HG02870 (cell line): ENCODE results near the gene AMELX.

ENCODE experiments used
- ATAC-seq: cut with Tn5 transposase; IDR thresholded peaks from one replicate; pipeline ENCODE4 v1.9.1; 2021; ENCODE audit warnings: mild to moderate bottlenecking, moderate library complexity; ENCODE audit not compliant: unreplicated experiment

The AMELX gene

GRCh38 chrX:11305641-11306040 is 12.4 kb downstream of the AMELX start:
- ATAC-seq: no peak

DNA sequence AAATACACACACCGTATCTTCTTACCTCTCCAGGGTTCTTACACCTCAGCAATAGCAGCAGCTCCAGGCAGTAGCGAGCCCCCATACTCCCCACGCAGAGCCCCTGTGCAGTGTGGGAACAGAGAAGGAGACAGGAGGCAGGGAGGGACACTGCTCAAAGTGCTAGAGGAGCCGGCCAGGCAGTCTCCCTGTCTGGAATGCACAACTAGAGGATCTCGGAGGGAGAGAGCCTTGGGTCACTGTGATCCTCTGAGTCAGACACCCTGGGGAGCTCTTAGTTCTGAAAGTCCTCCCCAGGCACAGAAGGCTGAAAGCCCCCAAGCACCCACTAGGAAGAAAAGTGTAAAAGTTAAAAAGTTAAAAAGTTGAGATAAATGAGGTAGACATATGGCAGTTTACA is 16.0 kb downstream of the AMELX start:
- ATAC-seq: no peak

DNA sequence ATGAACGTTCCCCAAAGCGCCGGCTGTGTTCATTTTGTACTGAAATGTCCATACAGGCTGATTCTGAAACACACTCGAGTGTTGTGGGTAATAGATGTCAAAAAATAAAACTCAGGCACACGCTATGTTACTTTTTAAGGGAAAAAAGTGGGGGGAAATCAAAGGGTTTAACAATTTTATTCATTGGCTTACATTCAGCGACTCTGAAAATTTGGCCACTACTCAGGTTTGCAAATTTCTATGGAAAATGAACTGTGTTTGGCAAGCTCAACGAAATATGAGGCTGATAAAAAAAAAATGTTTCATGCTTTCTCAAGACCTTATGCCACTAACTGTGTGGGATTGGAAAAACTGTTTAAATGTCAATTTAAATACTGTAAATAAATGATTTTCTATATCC is 18.5 kb downstream of the AMELX start:
- no peak for ATAC-seq

GRCh38 chrX:11319806-11320520 is 26.8 kb downstream of the AMELX start:
- peak; percentile 55 for ATAC-seq

GRCh38 chrX:11321986-11322385 is 28.8 kb downstream of the AMELX start:
- no peak for ATAC-seq

- no peak for ATAC-seq
Measured at GRCh38 chrX:11328134-11328533, 34.9 kb downstream of the AMELX start.

DNA sequence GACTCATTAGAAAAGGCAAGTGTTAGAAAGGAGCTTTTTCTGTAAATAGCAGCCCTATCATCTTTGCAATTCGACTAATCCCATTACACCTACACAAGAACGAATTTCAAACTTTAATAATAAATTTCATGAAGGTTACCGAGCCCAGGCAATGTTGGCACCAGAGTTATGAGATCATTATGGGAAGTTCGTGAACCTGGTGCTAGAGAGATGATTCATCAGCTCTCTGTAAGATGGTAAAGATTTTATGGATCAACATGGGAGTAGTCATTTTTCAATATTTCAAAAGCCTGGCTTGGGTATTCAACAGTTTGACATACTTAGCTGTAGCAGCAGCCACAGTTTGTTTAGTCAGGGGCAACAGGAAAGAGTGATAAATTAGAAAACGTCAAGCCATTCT is 35.8 kb downstream of the AMELX start:
- ATAC-seq: no peak

DNA sequence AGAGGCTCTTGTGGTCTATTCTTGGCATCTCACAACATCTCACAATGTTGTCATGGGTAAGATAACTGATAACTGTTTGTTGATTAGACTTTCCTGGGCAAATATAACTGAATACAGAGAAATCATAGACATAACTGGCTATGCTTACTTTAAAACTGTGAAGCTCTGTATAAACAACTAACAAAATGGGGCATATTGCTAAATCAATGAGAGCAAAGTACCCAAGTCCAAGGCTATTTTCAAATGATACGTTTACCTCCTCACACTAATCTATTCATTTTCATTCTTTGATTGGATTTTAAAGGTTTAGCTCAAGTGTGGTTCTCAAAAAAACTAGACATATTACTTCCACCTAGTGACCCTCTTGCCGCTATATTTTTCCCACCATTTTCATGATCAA is 38.6 kb downstream of the AMELX start:
- no peak for ATAC-seq

- no peak for ATAC-seq
Measured at GRCh38 chrX:11334165-11334564, 41.0 kb downstream of the AMELX start.

DNA sequence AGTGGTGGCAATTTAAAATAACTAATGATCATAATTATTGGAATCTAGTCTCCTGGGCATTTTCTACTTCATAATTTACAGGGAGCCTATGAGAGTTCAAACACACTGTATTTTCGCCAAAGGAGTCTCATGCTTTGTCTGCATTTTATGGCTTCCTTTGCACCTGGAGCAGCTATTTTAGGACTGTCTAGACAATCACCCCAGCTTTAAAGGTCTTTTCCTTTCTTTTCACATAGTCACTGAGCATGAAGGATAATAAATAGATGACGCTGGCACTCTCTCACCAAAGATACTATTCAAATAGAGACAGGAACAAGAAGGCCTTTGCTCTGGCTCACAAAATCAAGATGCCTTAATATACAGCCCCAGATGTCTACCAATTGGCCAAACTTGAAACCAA is 43.0 kb downstream of the AMELX start:
- ATAC-seq: no peak

GRCh38 chrX:11337292-11338009 is 44.2 kb downstream of the AMELX start:
- ATAC-seq: no peak

GRCh38 chrX:11341274-11342201 is 48.3 kb downstream of the AMELX start:
- ATAC-seq: peak; percentile 53

DNA sequence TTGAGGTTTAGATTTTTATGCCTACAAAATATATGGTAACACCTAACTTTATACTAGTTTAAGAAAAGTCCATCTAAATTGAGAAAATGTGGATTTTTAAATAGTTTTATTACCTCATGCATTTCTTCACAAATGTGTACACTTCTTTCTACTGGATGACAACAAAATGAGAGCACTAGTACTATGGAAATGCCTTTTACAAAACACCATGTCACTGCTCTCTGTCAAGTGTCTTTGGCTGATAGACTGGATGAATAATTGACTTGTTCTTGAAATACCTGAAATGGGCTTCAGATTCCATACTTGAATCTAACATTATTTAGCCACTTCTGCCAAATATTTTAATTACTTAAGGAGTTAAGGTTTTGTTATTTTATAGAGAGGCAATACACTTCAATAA is 49.5 kb downstream of the AMELX start:
- ATAC-seq: no peak

GRCh38 chrX:11346121-11346682 is 53.0 kb downstream of the AMELX start:
- no peak for ATAC-seq

- ATAC-seq: no peak
Measured at GRCh38 chrX:11347300-11347699, 54.1 kb downstream of the AMELX start.

DNA sequence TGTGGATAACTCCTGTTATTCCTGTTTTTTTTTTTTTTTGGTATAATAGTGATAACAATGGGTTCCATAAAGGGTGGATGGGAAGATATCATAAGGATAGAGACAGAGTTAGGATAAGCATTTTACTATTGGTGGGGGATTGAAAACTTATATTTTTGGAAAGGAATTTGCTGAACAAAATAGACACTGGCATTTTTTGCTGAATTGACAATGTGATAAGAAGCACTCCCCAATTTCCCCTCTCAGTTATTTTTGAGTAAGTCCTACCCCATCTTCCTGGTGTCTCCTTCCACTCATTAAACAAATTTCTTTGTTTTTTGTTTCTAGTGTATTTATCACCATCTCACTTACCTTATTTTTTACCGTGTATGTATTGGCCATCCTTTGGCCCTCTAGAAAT is 55.8 kb downstream of the AMELX start:
- no peak for ATAC-seq

DNA sequence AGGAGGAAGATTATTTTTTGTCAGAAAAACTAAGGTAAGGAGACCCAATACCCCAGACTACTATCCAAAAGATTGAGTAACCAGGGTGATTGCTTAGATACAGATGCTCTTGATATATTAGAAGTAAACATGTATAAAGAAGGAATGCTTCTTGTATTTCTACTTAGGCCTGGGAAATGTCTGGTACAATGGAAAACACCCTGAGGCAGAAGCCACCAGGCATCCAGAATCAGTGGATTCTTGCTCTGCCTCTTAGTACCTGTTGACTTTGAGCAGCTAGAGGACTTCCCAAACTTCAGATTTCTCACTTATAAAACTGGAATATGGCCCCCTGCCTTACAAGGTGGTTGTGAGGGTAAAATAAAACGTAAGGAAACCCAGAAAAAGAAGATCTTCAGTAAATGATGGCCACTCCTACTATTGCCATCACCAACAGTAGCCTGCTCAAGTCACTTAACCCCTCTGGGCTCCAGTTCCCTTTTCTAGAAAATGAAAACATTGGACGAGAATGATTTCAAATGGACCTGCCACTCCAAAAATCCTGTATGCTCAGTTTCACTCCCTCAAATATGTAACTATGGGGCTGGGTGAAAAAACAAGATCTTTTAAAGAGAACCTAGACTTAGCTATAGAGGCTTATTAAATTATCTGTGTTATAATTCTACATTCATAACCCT is 56.6 kb downstream of the AMELX start:
- ATAC-seq: no peak
